ENCODE data around the gene OR6K6. TPM values are rescaled to one million over a fixed set of nuclear protein-coding genes. Genes with fewer than 3 reads are reported as not detected.

Gene OR6K6, protein sequence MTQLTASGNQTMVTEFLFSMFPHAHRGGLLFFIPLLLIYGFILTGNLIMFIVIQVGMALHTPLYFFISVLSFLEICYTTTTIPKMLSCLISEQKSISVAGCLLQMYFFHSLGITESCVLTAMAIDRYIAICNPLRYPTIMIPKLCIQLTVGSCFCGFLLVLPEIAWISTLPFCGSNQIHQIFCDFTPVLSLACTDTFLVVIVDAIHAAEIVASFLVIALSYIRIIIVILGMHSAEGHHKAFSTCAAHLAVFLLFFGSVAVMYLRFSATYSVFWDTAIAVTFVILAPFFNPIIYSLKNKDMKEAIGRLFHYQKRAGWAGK
- total RNA-seq (not detected), polyA plus RNA-seq (not detected)

DNA sequence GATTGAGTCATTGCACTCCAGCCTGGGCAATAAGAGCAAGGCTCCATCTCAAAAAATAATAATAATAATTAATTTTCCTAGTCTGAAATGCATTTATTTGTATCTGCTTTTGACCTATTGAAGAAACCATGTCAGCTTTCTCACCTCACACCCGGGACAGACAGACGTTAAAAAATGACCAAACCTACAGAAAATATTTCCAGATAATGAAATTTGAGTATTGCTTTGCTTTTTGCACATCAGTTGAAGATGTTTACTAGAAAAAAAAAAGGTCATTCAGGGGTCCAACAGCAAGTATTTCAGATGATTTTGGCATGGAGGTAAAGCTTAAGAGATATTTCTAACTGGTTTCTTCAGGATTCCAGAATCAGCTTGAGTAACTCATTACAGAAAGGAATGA is at the start of gene OR6K6:
OR6K6 (plus strand) TSS at position 301 of the 400 bp plus-strand sequence. CDS start 168 bp downstream, outside the sequence.
- peaks cover 5 to 28% of the 10 kb centered on the region in 2 donors for H3K27me3 Mint-ChIP-seq
- ChIA-PET CTCF (no interaction called here), POLR2A (no interaction called here)
- H3K27ac Mint-ChIP-seq = no peak within 1 kb of the TSS
- H3K4me1 Mint-ChIP-seq = no peaks in the 10 kb centered on the region
- peaks cover 0 to 2% (median 0%) of the 10 kb centered on the region in 5 donors for H3K9me3 Mint-ChIP-seq
- no peak within 1 kb of the TSS for H3K4me3 ChIP-seq (ENCODE audit: low read length)
- no peak within 1 kb of the TSS for H3K27ac ChIP-seq (ENCODE audit: low read depth, low read length)
- H3K36me3 ChIP-seq (ENCODE audit: insufficient read depth, low read length) = no peaks in the 10 kb centered on the region
- no peak for DNase-seq
- no peaks in the 10 kb centered on the region for H3K4me1 ChIP-seq (ENCODE audit: insufficient read depth, low read length)
- no peaks in the 10 kb centered on the region for H3K9me3 ChIP-seq (ENCODE audit: low read length)
- no peaks in the 10 kb centered on the region for H3K36me3 Mint-ChIP-seq
- H3K4me3 Mint-ChIP-seq = no peak within 1 kb of the TSS
- H3K27me3 ChIP-seq (ENCODE audit: insufficient read depth, low read length, poor library complexity, severe bottlenecking) = no peaks in the 10 kb centered on the region

DNA sequence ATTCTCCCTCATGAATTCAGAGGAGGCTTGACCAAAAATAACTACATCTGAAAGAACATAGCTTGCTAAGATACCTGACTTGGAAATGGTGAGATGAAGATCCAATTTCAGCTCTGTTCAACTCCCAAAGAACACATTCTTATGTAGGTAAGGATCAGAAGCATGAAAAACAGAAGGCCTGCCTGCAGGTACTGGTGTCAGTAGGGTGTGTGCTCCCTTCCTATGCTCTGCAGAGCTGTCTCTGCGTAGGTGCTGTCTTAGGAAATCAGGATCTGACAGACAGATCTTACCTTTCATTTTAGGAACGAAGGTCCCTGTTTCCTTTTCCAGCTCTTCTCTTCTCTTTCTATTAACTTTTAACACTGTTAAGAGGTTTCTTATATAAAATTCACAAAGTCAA is 48.4 kb upstream of the OR6K6 start:
- ChIA-PET CTCF (no interaction called here), POLR2A (no interaction called here)
- no peaks in the 10 kb centered on the region for H3K9me3 ChIP-seq (ENCODE audit: low read length)
- H3K4me1 ChIP-seq (ENCODE audit: insufficient read depth, low read length) = no peaks in the 10 kb centered on the region
- H3K27me3 Mint-ChIP-seq = peaks cover under 1 to 6% of the 10 kb centered on the region in 2 donors
- H3K27ac Mint-ChIP-seq = no peak overlapping the region
- H3K9me3 Mint-ChIP-seq = peaks cover 0 to 2% (median 0%) of the 10 kb centered on the region in 5 donors
- no peak for DNase-seq
- H3K27ac ChIP-seq (ENCODE audit: low read depth, low read length) = no peak overlapping the region
- H3K4me3 Mint-ChIP-seq = no peak overlapping the region
- no peak overlapping the region for H3K4me3 ChIP-seq (ENCODE audit: low read length)
- no peaks in the 10 kb centered on the region for H3K36me3 Mint-ChIP-seq
- no peaks in the 10 kb centered on the region for H3K27me3 ChIP-seq (ENCODE audit: insufficient read depth, low read length, poor library complexity, severe bottlenecking)
- H3K36me3 ChIP-seq (ENCODE audit: insufficient read depth, low read length) = no peaks in the 10 kb centered on the region
- no peaks in the 10 kb centered on the region for H3K4me1 Mint-ChIP-seq

DNA sequence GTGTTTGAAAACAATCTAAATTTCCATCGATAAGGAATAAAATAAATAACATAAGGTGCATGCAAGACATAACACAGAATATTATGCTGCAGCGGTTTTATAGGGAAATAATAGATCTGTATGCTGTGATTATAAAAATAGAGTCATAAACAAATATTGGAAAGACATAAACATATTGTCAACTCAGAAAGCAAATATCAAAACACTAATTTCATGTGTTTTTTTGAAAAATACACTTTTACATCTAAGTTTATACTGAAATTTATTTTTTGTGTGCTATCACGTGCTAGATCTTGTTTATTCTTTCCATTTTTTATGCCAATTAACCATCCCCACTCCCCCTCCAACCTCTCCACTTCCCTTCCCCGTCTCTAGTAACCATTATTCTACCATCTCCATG is 43.4 kb upstream of the OR6K6 start:
- peaks cover 0 to 2% (median 0%) of the 10 kb centered on the region in 5 donors for H3K9me3 Mint-ChIP-seq
- no peaks in the 10 kb centered on the region for H3K36me3 Mint-ChIP-seq
- CTCF ChIA-PET = no interaction called here
- no peaks in the 10 kb centered on the region for H3K9me3 ChIP-seq (ENCODE audit: low read length)
- H3K36me3 ChIP-seq (ENCODE audit: insufficient read depth, low read length) = no peaks in the 10 kb centered on the region
- H3K27me3 Mint-ChIP-seq = peaks cover 12 to 32% of the 10 kb centered on the region in 2 donors
- no peaks in the 10 kb centered on the region for H3K4me1 Mint-ChIP-seq
- no peak overlapping the region for H3K27ac Mint-ChIP-seq
- H3K4me3 ChIP-seq (ENCODE audit: low read length) = no peak overlapping the region
- no peak overlapping the region for H3K27ac ChIP-seq (ENCODE audit: low read depth, low read length)
- no peak overlapping the region for H3K4me3 Mint-ChIP-seq
- H3K4me1 ChIP-seq (ENCODE audit: insufficient read depth, low read length) = no peaks in the 10 kb centered on the region
- H3K27me3 ChIP-seq (ENCODE audit: insufficient read depth, low read length, poor library complexity, severe bottlenecking) = no peaks in the 10 kb centered on the region
- POLR2A ChIA-PET = no interaction called here
- no peak for DNase-seq

DNA sequence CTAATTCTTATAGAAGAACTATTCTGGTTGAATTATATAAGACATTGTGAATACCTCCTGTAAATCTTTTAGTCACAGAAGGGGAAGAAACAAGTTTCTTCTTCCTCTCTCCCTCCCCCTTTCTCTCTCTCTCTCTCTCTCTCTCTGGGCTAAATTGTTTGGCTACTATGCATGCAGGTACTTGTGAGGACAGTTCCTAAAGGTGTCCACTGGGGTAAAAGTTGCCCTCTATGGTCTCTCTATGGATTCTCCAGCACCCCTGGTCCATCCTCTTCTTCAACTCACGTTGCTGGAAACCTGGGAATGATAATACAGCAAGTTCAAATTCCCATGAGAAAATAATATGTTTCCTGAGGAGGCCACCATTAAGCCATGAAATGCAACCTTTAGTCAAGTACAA is 39.8 kb upstream of the OR6K6 start:
- peaks cover 12 to 55% of the 10 kb centered on the region in 2 donors for H3K27me3 Mint-ChIP-seq

DNA sequence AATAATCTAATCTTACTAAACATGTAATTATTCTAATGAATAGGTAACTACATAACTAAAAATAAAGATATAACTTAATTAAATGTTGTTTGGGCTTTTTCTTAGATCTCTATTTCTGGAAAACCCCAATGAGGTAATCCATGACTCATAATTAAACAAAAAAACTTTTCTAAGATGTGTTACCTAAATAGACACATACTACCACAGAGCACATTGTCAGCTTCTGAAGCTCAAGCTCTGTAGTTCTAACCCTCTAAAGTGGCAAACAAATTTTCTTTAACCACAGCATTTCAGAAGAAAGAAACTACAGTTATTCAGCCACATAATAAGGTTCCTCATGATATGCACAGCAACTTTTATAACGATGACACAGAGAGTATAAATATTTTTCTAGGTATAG is 38.2 kb upstream of the OR6K6 start:
- Histone ChIP-seq H3K4me1 (ENCODE audit: insufficient read depth, low read length) (no peaks in the 10 kb centered on the region), H3K27me3 (ENCODE audit: insufficient read depth, low read length, poor library complexity, severe bottlenecking) (no peaks in the 10 kb centered on the region), H3K9me3 (ENCODE audit: low read length) (no peaks in the 10 kb centered on the region), H3K36me3 (ENCODE audit: insufficient read depth, low read length) (no peaks in the 10 kb centered on the region), H3K4me3 (ENCODE audit: low read length) (no peak overlapping the region), H3K27ac (ENCODE audit: low read depth, low read length) (no peak overlapping the region)
- Mint-ChIP-seq H3K4me3 (no peak overlapping the region), H3K4me1 (no peaks in the 10 kb centered on the region), H3K27ac (no peak overlapping the region), H3K27me3 (peaks cover 19 to 62% of the 10 kb centered on the region in 2 donors), H3K9me3 (no peaks in the 10 kb centered on the region), H3K36me3 (no peaks in the 10 kb centered on the region)
- ChIA-PET CTCF (no interaction called here), POLR2A (no interaction called here)
- DNase-seq = no peak

More for the DNA sequence above, 39.8 kb upstream of the OR6K6 start:
- DNase-seq = no peak
- H3K4me1 ChIP-seq (ENCODE audit: insufficient read depth, low read length) = no peaks in the 10 kb centered on the region
- Mint-ChIP-seq H3K4me3 (no peak overlapping the region), H3K9me3 (no peaks in the 10 kb centered on the region), H3K4me1 (no peaks in the 10 kb centered on the region), H3K36me3 (no peaks in the 10 kb centered on the region), H3K27ac (peak overlapping the region in 1 of 8 donors; percentile 14)
- no peak overlapping the region for H3K4me3 ChIP-seq (ENCODE audit: low read length)
- H3K9me3 ChIP-seq (ENCODE audit: low read length) = no peaks in the 10 kb centered on the region
- no peak overlapping the region for H3K27ac ChIP-seq (ENCODE audit: low read depth, low read length)
- no peaks in the 10 kb centered on the region for H3K36me3 ChIP-seq (ENCODE audit: insufficient read depth, low read length)
- no peaks in the 10 kb centered on the region for H3K27me3 ChIP-seq (ENCODE audit: insufficient read depth, low read length, poor library complexity, severe bottlenecking)
- CTCF ChIA-PET = no interaction called here
- POLR2A ChIA-PET = no interaction called here

DNA sequence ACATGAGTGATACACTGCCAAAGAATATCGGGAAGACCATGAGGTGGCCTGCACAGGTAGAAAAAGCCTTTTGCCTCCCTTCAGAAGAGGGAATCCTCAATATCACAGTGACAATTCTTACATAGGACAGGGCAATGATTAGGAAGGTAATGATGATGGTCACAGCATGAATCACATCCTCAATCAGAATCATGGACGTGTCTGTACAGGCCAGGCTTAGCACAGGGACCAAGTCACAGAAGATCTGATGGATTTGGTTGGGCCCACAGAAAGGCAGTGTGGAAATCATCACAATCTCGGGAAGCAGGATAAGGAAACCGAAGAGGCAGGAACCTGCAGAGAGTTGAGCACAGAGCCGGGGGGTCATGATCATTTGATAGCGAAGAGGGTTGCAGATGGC is 37.2 kb upstream of the OR6K6 start:
- no peak overlapping the region for H3K4me3 Mint-ChIP-seq
- Histone ChIP-seq H3K4me1 (ENCODE audit: insufficient read depth, low read length) (no peaks in the 10 kb centered on the region), H3K27me3 (ENCODE audit: insufficient read depth, low read length, poor library complexity, severe bottlenecking) (no peaks in the 10 kb centered on the region), H3K36me3 (ENCODE audit: insufficient read depth, low read length) (no peaks in the 10 kb centered on the region), H3K27ac (ENCODE audit: low read depth, low read length) (no peak overlapping the region), H3K4me3 (ENCODE audit: low read length) (no peak overlapping the region), H3K9me3 (ENCODE audit: low read length) (no peaks in the 10 kb centered on the region)
- peaks cover 19 to 58% of the 10 kb centered on the region in 2 donors for H3K27me3 Mint-ChIP-seq
- H3K9me3 Mint-ChIP-seq = no peaks in the 10 kb centered on the region
- no peak for DNase-seq
- H3K27ac Mint-ChIP-seq = no peak overlapping the region
- POLR2A ChIA-PET = no interaction called here
- H3K4me1 Mint-ChIP-seq = no peaks in the 10 kb centered on the region
- no peaks in the 10 kb centered on the region for H3K36me3 Mint-ChIP-seq
- CTCF ChIA-PET = no interaction called here

DNA sequence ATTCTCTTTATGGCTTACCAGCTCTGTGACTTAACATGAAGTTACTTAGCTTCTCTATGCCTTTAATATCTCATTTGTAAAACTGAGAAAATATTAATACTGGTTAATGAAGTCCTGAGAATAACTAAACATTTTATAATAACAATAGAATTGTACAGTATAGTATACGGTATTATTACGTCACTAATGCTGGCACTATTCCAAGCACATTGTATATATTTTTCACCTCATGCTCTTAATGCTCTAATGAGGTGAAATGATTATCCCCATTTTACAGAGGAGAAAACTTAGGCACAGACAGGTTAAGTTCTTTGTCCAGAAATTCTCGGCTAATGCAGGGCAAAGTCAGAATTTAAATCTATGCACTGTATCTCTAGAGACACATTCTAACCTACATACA is 34.9 kb upstream of the OR6K6 start:
- no peaks in the 10 kb centered on the region for H3K36me3 ChIP-seq (ENCODE audit: insufficient read depth, low read length)
- no peak overlapping the region for H3K27ac ChIP-seq (ENCODE audit: low read depth, low read length)
- H3K4me3 Mint-ChIP-seq = no peak overlapping the region
- no peak for DNase-seq
- no peaks in the 10 kb centered on the region for H3K27me3 ChIP-seq (ENCODE audit: insufficient read depth, low read length, poor library complexity, severe bottlenecking)
- no peak overlapping the region for H3K27ac Mint-ChIP-seq
- H3K27me3 Mint-ChIP-seq = peaks cover 20 to 55% of the 10 kb centered on the region in 2 donors
- H3K4me1 ChIP-seq (ENCODE audit: insufficient read depth, low read length) = no peaks in the 10 kb centered on the region
- ChIA-PET CTCF (no interaction called here), POLR2A (no interaction called here)
- H3K36me3 Mint-ChIP-seq = no peaks in the 10 kb centered on the region
- H3K9me3 Mint-ChIP-seq = no peaks in the 10 kb centered on the region
- H3K4me1 Mint-ChIP-seq = no peaks in the 10 kb centered on the region
- H3K4me3 ChIP-seq (ENCODE audit: low read length) = no peak overlapping the region
- H3K9me3 ChIP-seq (ENCODE audit: low read length) = no peaks in the 10 kb centered on the region

DNA sequence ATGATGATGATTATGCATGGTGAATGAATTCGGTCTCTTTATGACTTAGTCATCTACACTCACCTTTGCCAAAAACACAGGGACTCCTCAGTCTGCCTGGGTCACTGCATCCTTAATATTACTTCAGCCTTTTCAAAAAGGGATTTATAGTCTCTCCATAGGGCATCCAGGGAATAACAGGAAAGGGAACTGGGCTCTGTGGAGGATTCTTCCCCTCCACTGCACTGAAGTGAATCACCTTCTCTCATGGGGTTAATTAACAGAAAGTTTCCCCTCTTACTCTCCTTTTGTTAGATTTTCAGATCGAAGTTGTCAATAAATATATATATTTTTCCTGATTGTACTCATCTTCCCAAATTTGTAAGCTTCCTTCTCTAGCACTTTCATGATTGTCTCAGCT is 33.9 kb upstream of the OR6K6 start, which contains the start of gene OR6K3:
OR6K3 (minus strand) TSS at position 101 of the 400 bp plus-strand sequence. CDS start 2,605 bp downstream, outside the sequence.
- H3K27me3 ChIP-seq (ENCODE audit: insufficient read depth, low read length, poor library complexity, severe bottlenecking) = no peaks in the 10 kb centered on the region
- H3K9me3 Mint-ChIP-seq = no peaks in the 10 kb centered on the region
- ChIA-PET POLR2A (no interaction called here), CTCF (no interaction called here)
- peaks cover 19 to 57% of the 10 kb centered on the region in 2 donors for H3K27me3 Mint-ChIP-seq
- no peak within 1 kb of the TSS for H3K4me3 ChIP-seq (ENCODE audit: low read length)
- H3K27ac Mint-ChIP-seq = no peak within 1 kb of the TSS
- no peaks in the 10 kb centered on the region for H3K4me1 Mint-ChIP-seq
- no peak within 1 kb of the TSS for H3K27ac ChIP-seq (ENCODE audit: low read depth, low read length)
- no peak within 1 kb of the TSS for H3K4me3 Mint-ChIP-seq
- H3K36me3 Mint-ChIP-seq = no peaks in the 10 kb centered on the region
- H3K4me1 ChIP-seq (ENCODE audit: insufficient read depth, low read length) = no peaks in the 10 kb centered on the region
- DNase-seq = no peak
- no peaks in the 10 kb centered on the region for H3K36me3 ChIP-seq (ENCODE audit: insufficient read depth, low read length)
- H3K9me3 ChIP-seq (ENCODE audit: low read length) = no peaks in the 10 kb centered on the region

Measured in CD8-positive, alpha-beta memory T cell (primary cell).